Measurements from ENCODE around the gene MRPS33. TPM values are rescaled to one million over a fixed set of nuclear protein-coding genes. Genes with fewer than 3 reads are reported as not detected.

Gene MRPS33
- total and polyA plus RNA-seq, 2 donors (not counting 1 experiment from before 2014, with no cell fraction given): 9.1 to 25.3 TPM

GRCh38 chr7:140989068-140989467, 25.7 kb downstream of the MRPS33 start:
- ATAC-seq (ENCODE audit: low read depth): no peak
- ChIA-PET CTCF (no interaction called here), POLR2A (no interaction called here)
- Histone ChIP-seq H3K4me1 (ENCODE audit: control insufficient read depth in 2 of 2, insufficient read depth in 2 of 2, low read length in 2 of 2) (no peaks in the 10 kb centered on the region), H3K4me2 (replicated peaks; ENCODE audit: low read depth, low read length, poor library complexity, severe bottlenecking) (no peak overlapping the region), H2AFZ (ENCODE audit: insufficient read depth, low read depth, low read length, poor library complexity, severe bottlenecking) (no peak overlapping the region), H3K27me3 (replicated peaks in 1 of 4; ENCODE audit: control extremely low read depth in 1 of 4, control insufficient read depth in 3 of 4, insufficient read depth in 4 of 4, low read length in 3 of 4) (peaks cover 0 to 4% (median 2%) of the 10 kb centered on the region in 4 experiments), H4K20me1 (ENCODE audit: control insufficient read depth, insufficient read depth, low read length, poor library complexity, severe bottlenecking) (no peaks in the 10 kb centered on the region), H3K79me2 (ENCODE audit: control insufficient read depth, insufficient read depth, low read length) (no peaks in the 10 kb centered on the region), H3K4me3 (ENCODE audit: control extremely low read depth in 1 of 5, extremely low read depth in 1 of 5, insufficient read depth in 1 of 5, low read depth in 2 of 5, low read length in 4 of 5) (no peak overlapping the region), H3K9ac (ENCODE audit: low read length) (no peak overlapping the region), H3K27ac (ENCODE audit: low read length in 2 of 2) (no peak overlapping the region), H3K36me3 (replicated peaks in 1 of 2; ENCODE audit: control extremely low read depth in 1 of 2, control insufficient read depth in 1 of 2, extremely low read depth in 1 of 2, insufficient read depth in 2 of 2, low read length in 1 of 2) (no peaks in the 10 kb centered on the region), H3K9me3 (ENCODE audit: control extremely low read depth in 1 of 3, control insufficient read depth in 2 of 3, insufficient read depth in 1 of 3, low read length in 2 of 3) (peaks cover 1 to 7% (median 3%) of the 10 kb centered on the region in 3 donors)
- intact Hi-C loops (cut with micrococcal nuclease): no loop called here
- no peaks in the 10 kb centered on the region for H3K9me3 Mint-ChIP-seq (ENCODE audit: insufficient read depth)
- H3K27ac Mint-ChIP-seq: no peak overlapping the region
- H3K27me3 Mint-ChIP-seq: peaks cover 15% of the 10 kb centered on the region
- H3K4me3 Mint-ChIP-seq: no peak overlapping the region
- no peaks in the 10 kb centered on the region for H3K4me1 Mint-ChIP-seq
- no peak for DNase-seq
- TF ChIP-seq CTCF (IDR thresholded peaks at IDR 0.05) (no peak), EZH2 (IDR thresholded peaks at IDR 0.05; ENCODE audit: borderline replicate concordance, insufficient read depth, low read depth, low read length, poor library complexity, severe bottlenecking) (no peak)

- intact Hi-C loops (cut with micrococcal nuclease): no loop called here
- Histone ChIP-seq H3K4me1 (ENCODE audit: control insufficient read depth in 2 of 2, insufficient read depth in 2 of 2, low read length in 2 of 2) (no peaks in the 10 kb centered on the region), H3K9me3 (ENCODE audit: control extremely low read depth in 1 of 3, control insufficient read depth in 2 of 3, insufficient read depth in 1 of 3, low read length in 2 of 3) (peaks cover 1 to 12% (median 11%) of the 10 kb centered on the region in 3 donors), H3K9ac (ENCODE audit: low read length) (no peak overlapping the region), H4K20me1 (ENCODE audit: control insufficient read depth, insufficient read depth, low read length, poor library complexity, severe bottlenecking) (no peaks in the 10 kb centered on the region), H3K4me2 (replicated peaks; ENCODE audit: low read depth, low read length, poor library complexity, severe bottlenecking) (no peak overlapping the region), H3K27ac (ENCODE audit: low read length in 2 of 2) (no peak overlapping the region), H2AFZ (ENCODE audit: insufficient read depth, low read depth, low read length, poor library complexity, severe bottlenecking) (no peak overlapping the region), H3K79me2 (ENCODE audit: control insufficient read depth, insufficient read depth, low read length) (no peaks in the 10 kb centered on the region), H3K4me3 (ENCODE audit: control extremely low read depth in 1 of 5, extremely low read depth in 1 of 5, insufficient read depth in 1 of 5, low read depth in 2 of 5, low read length in 4 of 5) (no peak overlapping the region), H3K27me3 (replicated peaks in 1 of 4; ENCODE audit: control extremely low read depth in 1 of 4, control insufficient read depth in 3 of 4, insufficient read depth in 4 of 4, low read length in 3 of 4) (peaks cover 0 to 12% (median 4%) of the 10 kb centered on the region in 4 experiments), H3K36me3 (replicated peaks in 1 of 2; ENCODE audit: control extremely low read depth in 1 of 2, control insufficient read depth in 1 of 2, extremely low read depth in 1 of 2, insufficient read depth in 2 of 2, low read length in 1 of 2) (no peaks in the 10 kb centered on the region)
- ATAC-seq (ENCODE audit: low read depth): no peak
- H3K27ac Mint-ChIP-seq: no peak overlapping the region
- ChIA-PET CTCF (interaction anchor here (0.6 to 3.6 kb wide), 3 partner anchors 23 to 203 kb away, joined by 3 to 17 read pairs (median 4); no protein-coding TSS in a partner anchor), POLR2A (no interaction called here)
- H3K9me3 Mint-ChIP-seq (ENCODE audit: insufficient read depth): no peaks in the 10 kb centered on the region
- WGBS (ENCODE audit: insufficient coverage): 80% methylated on average over 2 of the region's 4 CpGs
- peaks cover 26% of the 10 kb centered on the region for H3K27me3 Mint-ChIP-seq
- DNase-seq: no peak
- H3K4me1 Mint-ChIP-seq: no peaks in the 10 kb centered on the region
- TF ChIP-seq EZH2 (IDR thresholded peaks at IDR 0.05; ENCODE audit: borderline replicate concordance, insufficient read depth, low read depth, low read length, poor library complexity, severe bottlenecking) (no peak), CTCF (IDR thresholded peaks at IDR 0.05) (no peak)
- no peak overlapping the region for H3K4me3 Mint-ChIP-seq
Measured at GRCh38 chr7:140983802-140984201, 30.9 kb downstream of the MRPS33 start.
